Measurements from ENCODE around the gene PHF24.

Gene PHF24

DNA sequence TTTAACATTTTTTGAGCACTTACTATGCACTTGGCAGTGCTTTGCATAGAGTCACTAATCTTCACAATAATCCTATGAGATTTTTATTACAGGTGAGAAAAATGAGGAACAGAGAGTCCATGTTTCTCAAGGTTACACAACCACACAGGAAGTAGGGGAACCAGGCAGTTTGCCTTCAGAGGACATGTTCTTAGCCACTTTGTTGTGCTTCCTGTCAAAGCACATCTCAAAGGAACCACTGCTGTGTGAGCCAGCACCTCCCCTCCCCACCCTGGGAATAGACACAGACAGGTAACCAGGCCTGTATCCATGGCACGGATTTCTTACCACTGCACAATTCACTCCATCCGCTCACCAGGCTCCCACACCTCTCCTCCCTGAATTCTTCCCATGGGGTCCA is 25.1 kb downstream of the PHF24 start:
- DNase-seq (ENCODE audit: low read depth) = no peak

GRCh38 chr9:34984049-34984448 is 26.0 kb downstream of the PHF24 start:
- no peak for DNase-seq (ENCODE audit: low read depth)

DNA sequence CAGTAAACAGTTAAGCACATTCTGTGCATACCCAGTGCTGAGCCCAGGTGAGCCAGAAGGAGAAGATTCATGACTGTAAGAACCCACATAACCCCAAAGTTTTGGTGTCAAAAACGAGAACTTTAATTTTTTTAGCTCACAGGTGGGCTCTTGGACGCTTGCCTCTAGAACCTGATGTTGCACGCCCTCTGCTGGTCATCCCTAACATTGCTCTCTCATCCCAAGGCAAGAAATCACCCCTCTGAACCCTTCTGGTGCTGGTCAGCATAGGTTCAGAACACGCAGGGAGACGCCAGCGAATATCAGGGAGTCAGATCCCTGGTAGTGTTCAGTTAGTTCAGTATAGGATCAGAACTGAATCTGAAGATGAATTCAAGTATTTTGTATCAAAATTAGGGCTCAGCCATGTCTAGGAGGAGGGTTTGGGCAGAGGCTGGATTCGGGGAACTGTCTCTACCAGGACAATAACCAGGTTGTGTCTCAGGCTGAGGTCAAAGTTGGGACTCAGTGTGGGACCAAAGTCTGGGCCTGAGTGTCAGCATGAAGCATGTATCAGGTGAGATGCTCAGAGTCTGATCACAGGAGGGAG is 27.3 kb downstream of the PHF24 start:
- no peak for DNase-seq (ENCODE audit: low read depth)

DNA sequence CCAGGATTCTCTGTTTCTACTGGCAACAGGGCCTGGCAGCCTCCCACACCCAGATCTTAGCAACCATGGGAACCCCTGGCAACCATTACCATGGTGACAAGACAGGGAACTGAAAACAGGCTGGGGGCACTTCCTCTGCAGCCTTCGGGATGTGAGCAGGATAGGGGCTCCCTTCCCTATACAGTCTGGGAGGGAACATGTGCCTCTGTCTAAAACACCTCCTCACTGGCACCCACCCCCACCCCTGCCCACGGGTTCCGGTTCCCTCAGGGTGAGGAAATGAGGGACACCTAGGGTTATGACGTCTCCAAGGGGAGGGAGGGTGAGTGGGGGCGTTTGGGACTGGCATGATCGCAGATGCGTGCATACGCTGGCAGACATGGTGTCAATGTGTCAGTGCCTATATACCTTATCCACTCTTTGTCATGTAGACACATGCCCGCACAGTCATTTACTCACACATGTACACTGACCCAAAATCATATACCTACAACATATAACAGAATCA is 28.5 kb downstream of the PHF24 start:
- DNase-seq (ENCODE audit: low read depth) = no peak

GRCh38 chr9:34987160-34987901 is 29.2 kb downstream of the PHF24 start:
- no peak for DNase-seq (ENCODE audit: low read depth)

- DNase-seq (ENCODE audit: low read depth) = no peak
Measured at GRCh38 chr9:34988218-34989002, 30.3 kb downstream of the PHF24 start.

GRCh38 chr9:34989003-34989945 is 31.2 kb downstream of the PHF24 start, which contains the start of gene DNAJB5:
DNAJB5 (plus strand) TSS chr9:34989745; CDS start chr9:34990631, 886 bp downstream.
- peak; percentile 94 for DNase-seq (ENCODE audit: low read depth)

DNA sequence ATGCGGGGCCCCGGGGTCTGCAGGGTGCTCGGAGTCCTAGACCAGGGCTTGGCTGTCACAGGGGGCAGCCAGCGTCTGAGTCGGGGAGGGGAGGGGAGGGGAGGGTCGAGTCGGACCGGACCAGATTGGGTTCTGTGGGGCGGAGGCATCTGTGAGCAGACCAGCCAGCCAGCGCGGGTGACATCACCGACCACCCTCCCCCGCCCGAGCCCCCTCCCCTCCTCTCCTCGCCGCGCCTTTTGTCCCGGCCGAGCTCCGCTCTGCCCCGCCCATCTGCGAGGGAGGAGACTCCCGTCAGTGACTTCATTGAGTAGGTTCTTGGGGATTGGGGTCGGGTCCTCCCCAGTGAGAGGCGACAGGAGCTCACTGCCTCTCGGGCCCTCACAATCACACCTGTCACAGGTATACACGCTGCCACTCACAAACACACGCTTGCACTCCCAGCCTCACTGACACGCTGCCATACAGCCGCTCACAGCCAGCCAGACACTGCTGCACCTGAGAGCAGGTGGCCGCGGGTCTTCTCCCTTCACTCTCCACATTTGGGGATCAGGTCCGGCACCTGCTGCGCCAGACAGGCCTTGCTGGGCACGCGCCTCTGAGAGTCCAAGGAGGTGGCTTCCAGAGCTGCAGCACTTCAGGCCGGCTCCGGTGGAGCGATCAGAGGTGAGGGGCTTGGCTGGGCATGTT is 32.0 kb downstream of the PHF24 start:
- no peak for DNase-seq (ENCODE audit: low read depth)

DNA sequence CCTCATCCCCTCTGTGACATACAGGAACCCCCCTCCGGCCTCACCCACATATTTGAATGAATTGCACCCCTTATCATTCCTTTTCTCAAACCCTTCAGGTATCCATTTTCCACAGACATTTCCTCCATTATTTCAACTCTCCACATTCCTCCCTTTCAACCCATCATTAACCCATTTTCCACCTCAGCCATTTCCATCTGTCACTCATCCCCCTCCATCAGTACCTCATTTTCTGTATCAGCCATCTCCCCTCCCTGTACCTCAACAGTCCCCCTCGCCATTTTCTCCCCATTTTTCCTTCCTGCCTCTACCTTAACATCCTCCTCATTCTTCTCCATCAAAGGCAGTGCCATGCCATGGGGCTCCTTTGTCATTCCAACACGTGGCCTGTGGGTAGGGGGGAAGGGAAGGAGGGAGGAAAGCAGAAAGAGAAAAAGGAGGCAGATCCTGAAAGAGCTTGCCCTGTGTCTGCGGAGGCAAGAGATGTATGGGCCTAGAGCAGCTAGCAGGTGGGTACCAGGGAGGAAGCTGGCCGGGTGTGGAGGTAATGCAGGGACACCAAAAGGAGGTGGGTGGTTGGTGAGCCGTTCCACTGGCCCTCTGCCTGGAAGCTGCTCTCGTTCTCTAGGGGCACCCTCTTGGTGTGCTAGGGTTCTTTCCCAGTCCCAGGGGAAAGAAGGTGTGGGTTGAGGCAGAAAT is 33.0 kb downstream of the PHF24 start:
- no peak for DNase-seq (ENCODE audit: low read depth)

- DNase-seq (ENCODE audit: low read depth) = no peak
Measured at GRCh38 chr9:34991607-34992375, 33.7 kb downstream of the PHF24 start.

DNA sequence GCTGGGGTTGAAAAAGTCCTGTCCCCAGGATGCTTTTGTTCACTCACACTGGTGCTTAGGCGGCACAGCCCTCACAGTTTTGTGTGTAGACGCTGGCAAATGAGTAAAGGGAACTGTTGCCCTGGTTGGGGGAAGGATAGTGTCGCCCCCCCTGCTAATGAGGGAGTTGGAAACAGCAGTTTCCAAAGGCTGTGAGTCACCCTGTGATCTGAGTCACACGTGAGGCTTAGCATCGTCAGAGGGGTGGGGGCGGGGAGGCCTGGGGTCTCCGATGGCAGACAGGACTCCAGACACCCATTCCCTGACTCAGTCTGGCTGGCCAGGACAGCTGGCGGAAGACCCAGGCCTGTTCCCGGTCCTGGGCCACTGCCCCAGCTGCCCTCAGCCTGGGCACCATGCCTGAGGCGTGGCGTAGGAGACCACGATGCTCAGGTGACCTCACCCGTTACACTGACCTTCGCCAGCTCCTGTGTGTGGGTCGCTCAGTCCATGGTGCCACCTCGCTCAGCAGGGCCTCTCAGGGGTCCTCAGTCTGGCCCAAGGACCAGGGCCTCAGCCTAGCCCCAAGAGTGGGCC is 34.4 kb downstream of the PHF24 start:
- no peak for DNase-seq (ENCODE audit: low read depth)

- DNase-seq (ENCODE audit: low read depth) = no peak
Measured at GRCh38 chr9:34993502-34994259, 35.6 kb downstream of the PHF24 start.

GRCh38 chr9:34994260-34994899 is 36.3 kb downstream of the PHF24 start:
- no peak for DNase-seq (ENCODE audit: low read depth)

GRCh38 chr9:34994900-34995669 is 37.0 kb downstream of the PHF24 start:
- no peak for DNase-seq (ENCODE audit: low read depth)

GRCh38 chr9:34995670-34996060 is 37.6 kb downstream of the PHF24 start:
- DNase-seq (ENCODE audit: low read depth) = no peak

DNA sequence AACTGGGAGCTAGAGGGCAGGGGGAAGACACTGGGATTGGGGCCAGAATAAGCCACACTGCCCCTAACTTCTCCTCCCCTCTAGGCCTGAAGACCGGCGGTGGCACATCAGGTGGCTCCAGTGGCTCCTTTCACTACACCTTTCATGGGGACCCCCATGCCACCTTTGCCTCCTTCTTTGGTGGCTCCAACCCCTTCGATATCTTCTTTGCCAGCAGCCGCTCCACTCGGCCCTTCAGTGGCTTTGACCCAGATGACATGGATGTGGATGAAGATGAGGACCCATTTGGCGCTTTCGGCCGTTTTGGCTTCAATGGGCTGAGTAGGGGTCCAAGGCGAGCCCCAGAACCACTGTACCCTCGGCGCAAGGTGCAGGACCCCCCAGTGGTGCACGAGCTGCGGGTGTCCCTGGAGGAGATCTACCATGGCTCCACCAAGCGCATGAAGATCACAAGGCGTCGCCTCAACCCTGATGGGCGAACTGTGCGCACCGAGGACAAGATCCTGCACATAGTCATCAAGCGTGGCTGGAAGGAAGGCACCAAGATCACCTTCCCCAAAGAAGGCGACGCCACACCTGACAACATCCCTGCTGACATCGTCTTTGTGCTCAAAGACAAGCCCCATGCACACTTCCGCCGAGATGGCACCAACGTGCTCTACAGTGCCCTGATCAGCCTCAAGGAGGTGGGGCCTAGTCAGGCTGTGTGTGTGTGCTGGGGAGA is 38.3 kb downstream of the PHF24 start:
- no peak for DNase-seq (ENCODE audit: low read depth)

DNA sequence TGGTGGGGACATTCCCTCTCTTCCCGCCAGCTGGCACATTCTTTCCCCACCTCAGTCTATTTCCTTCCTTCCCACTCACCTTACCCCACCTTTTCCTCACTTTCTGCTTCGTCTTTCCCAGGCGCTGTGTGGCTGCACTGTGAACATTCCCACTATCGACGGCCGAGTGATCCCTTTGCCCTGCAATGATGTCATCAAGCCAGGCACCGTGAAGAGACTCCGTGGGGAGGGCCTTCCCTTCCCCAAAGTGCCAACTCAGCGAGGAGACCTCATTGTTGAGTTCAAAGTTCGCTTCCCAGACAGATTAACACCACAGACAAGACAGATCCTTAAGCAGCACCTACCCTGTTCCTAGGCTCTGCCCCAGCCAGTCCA is 38.8 kb downstream of the PHF24 start:
- DNase-seq (ENCODE audit: low read depth) = no peak
